HL-60 (cell line): Measurements from ENCODE around the gene GTPBP1.

ENCODE experiments used
- GABPA ChIP-seq: IDR thresholded peaks from 2 replicates; pipeline ENCODE4 v1.6.1; 2012; ENCODE audit warnings: low read depth
- POLR2AphosphoS5 ChIP-seq: IDR thresholded peaks from 2 replicates; pipeline ENCODE4 v1.6.1; 2012; ENCODE audit warnings: low read depth
- SPI1 ChIP-seq: IDR thresholded peaks from 2 replicates; pipeline ENCODE4 v1.6.1; 2012; ENCODE audit warnings: low read depth, mild to moderate bottlenecking, borderline replicate concordance
- TF ChIP-seq, protein P1 (sequence below): IDR thresholded peaks from one replicate; pipeline ENCODE4 v1.5.1; 2011; ENCODE audit warnings: low read length, control low read depth, inconsistent platforms; ENCODE audit not compliant: insufficient read depth
- TF ChIP-seq, protein P2 (sequence below): IDR thresholded peaks from 2 replicates; pipeline ENCODE4 v1.6.1; 2012; ENCODE audit warnings: low read depth; ENCODE audit not compliant: insufficient replicate concordance

DNA sequence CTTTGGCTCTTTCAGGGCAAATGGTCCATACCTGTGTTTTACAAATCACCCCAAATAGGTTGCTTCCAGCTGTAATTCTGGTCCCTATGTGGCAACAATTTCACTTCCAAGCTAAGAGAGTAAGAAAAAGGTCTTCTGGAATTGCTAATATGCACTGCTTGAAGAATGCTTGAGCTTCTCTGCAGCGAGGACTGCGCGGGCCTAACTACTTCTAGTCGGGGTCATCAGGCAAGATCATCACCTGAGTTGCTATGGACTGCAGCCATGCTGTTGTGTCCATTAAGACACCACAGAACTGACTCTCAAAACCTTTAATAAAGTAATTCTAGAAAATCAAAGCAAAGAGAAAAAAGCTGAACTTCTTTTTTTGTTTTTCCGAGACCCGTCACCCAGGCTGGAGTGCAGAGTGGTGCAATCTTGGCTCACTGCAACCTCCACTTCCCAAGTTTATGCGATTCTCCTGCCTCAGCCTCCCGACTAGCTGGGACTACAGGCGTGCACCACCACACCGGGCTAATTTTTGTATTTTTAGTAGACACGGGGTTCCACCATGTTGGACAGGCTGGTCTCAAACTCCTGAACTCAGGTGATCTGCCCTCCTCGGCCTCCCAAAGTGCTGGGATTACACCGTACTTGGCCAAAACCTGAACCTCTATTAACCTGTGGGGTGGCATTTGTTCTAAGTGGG lies 7.2 kb upstream of the GTPBP1 start:
- no peak for TF ChIP-seq POLR2AphosphoS5
- TF ChIP-seq, protein P1, sequence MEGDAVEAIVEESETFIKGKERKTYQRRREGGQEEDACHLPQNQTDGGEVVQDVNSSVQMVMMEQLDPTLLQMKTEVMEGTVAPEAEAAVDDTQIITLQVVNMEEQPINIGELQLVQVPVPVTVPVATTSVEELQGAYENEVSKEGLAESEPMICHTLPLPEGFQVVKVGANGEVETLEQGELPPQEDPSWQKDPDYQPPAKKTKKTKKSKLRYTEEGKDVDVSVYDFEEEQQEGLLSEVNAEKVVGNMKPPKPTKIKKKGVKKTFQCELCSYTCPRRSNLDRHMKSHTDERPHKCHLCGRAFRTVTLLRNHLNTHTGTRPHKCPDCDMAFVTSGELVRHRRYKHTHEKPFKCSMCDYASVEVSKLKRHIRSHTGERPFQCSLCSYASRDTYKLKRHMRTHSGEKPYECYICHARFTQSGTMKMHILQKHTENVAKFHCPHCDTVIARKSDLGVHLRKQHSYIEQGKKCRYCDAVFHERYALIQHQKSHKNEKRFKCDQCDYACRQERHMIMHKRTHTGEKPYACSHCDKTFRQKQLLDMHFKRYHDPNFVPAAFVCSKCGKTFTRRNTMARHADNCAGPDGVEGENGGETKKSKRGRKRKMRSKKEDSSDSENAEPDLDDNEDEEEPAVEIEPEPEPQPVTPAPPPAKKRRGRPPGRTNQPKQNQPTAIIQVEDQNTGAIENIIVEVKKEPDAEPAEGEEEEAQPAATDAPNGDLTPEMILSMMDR: no peak
- TF ChIP-seq, protein P2, sequence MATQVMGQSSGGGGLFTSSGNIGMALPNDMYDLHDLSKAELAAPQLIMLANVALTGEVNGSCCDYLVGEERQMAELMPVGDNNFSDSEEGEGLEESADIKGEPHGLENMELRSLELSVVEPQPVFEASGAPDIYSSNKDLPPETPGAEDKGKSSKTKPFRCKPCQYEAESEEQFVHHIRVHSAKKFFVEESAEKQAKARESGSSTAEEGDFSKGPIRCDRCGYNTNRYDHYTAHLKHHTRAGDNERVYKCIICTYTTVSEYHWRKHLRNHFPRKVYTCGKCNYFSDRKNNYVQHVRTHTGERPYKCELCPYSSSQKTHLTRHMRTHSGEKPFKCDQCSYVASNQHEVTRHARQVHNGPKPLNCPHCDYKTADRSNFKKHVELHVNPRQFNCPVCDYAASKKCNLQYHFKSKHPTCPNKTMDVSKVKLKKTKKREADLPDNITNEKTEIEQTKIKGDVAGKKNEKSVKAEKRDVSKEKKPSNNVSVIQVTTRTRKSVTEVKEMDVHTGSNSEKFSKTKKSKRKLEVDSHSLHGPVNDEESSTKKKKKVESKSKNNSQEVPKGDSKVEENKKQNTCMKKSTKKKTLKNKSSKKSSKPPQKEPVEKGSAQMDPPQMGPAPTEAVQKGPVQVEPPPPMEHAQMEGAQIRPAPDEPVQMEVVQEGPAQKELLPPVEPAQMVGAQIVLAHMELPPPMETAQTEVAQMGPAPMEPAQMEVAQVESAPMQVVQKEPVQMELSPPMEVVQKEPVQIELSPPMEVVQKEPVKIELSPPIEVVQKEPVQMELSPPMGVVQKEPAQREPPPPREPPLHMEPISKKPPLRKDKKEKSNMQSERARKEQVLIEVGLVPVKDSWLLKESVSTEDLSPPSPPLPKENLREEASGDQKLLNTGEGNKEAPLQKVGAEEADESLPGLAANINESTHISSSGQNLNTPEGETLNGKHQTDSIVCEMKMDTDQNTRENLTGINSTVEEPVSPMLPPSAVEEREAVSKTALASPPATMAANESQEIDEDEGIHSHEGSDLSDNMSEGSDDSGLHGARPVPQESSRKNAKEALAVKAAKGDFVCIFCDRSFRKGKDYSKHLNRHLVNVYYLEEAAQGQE: no peak
- no peak for TF ChIP-seq SPI1
- no peak for TF ChIP-seq GABPA
